ENCODE results near the gene RFTN1.

GRCh38 chr3:16266714-16267113, 246.8 kb downstream of the RFTN1 start:
- no peak for TF ChIP-seq EHMT2 (IDR thresholded peaks at IDR 0.05; ENCODE audit: low read depth)
- no peak for TF ChIP-seq EP300 (IDR thresholded peaks at IDR 0.05)
- TF ChIP-seq CTCF (IDR thresholded peaks at IDR 0.05): no peak
- no peak for TF ChIP-seq REST (IDR thresholded peaks at IDR 0.05)
- no peak for TF ChIP-seq RFX5 (IDR thresholded peaks at IDR 0.05)
- TF ChIP-seq MAFK (IDR thresholded peaks at IDR 0.05; ENCODE audit: partially characterized antibody): no peak
- TF ChIP-seq SMC3 (IDR thresholded peaks at IDR 0.05): no peak
- no peak for TF ChIP-seq CBX8 (IDR thresholded peaks at IDR 0.05)
- no peak for TF ChIP-seq FOSL2 (IDR thresholded peaks at IDR 0.05)
- TF ChIP-seq FOSL2 (CRISPR knock-in tag; IDR thresholded peaks at IDR 0.05): no peak
- TF ChIP-seq BHLHE40 (IDR thresholded peaks at IDR 0.05; ENCODE audit: low read depth, low read length): no peak
- no peak for TF ChIP-seq NPAS2 (CRISPR knock-in tag; IDR thresholded peaks at IDR 0.05; ENCODE audit: borderline replicate concordance)
- no peak for TF ChIP-seq PBX3 (IDR thresholded peaks at IDR 0.05)
